ENCODE results near the gene TRIM74.
"Not testable (repeated sequence)": the region's sequence is repeated elsewhere in the genome, so short reads cannot be mapped to it uniquely, and the experiment has no call there.

Gene TRIM74

GRCh38 chr7:72911395-72911794 lies 57.9 kb downstream of the TRIM74 start:
- DNase-seq (ENCODE audit: low read depth, low spot score), result not testable (repeated sequence)
